Left ventricle myocardium inferior (tissue), 1 donor: ENCODE measurements around the gene AAK1. TPM values are rescaled to one million over a fixed set of nuclear protein-coding genes. Genes with fewer than 3 reads are reported as not detected.

Experiments used
- DNase-seq: peaks from one replicate; pipeline ENCODE4 v3.0.0-alpha.2; 2020
- H3K27ac ChIP-seq: fragments of 200-600 bp; replicated peaks from 2 replicates; pipeline ENCODE4 v1.8.0; 2021
- H3K27me3 ChIP-seq: fragments of 200-600 bp; 2 replicates; pipeline ENCODE4 v1.8.0; 2021; ENCODE audit warnings: low read depth
- H3K36me3 ChIP-seq: fragments of 200-600 bp; 2 replicates; pipeline ENCODE4 v1.8.0; 2021
- H3K4me1 ChIP-seq: fragments of 200-600 bp; 2 replicates; pipeline ENCODE4 v1.8.0; 2021
- H3K4me3 ChIP-seq: fragments of 200-600 bp; 2 replicates; pipeline ENCODE4 v1.8.0; 2021; ENCODE audit warnings: mild to moderate bottlenecking, moderate library complexity
- H3K9me3 ChIP-seq: fragments of 200-600 bp; replicated peaks from 2 replicates; pipeline ENCODE4 v1.8.0; 2021
- CTCF ChIP-seq: fragments of 200-600 bp; IDR thresholded peaks from 2 replicates; pipeline ENCODE4 v1.8.0; 2021; ENCODE audit warnings: antibody characterized with exemption, mild to moderate bottlenecking, borderline replicate concordance
- intact Hi-C: fragments of 100-400 bp; cut with micrococcal nuclease; formaldehyde crosslinking; loops from one replicate; pipeline ENCODE4 v1.11.0; 2022
- total RNA-seq: library from RNA; stranded (reverse); fragmentation: NEBNext Ultra II Directional; extraction: Animal tissue kit (Norgen Biotek cat#: 25700); gene quantifications from one replicate; pipeline ENCODE4 v1.2.1, GENCODE V29; 2021
- donor health status: DM: no; HTN: yes; CAD: no; lungs with severe emphysema.

AAK1 gene
- total RNA-seq, 1 donor from 2014 or later, result 133 TPM

GRCh38 chr2:69631402-69631801 lies 12.1 kb downstream of the AAK1 start:
- Histone ChIP-seq H3K36me3 (no peaks in the 10 kb centered on the region), H3K27ac (no peak overlapping the region), H3K4me1 (peaks cover 85% of the 10 kb centered on the region), H3K4me3 (no peak overlapping the region), H3K9me3 (no peaks in the 10 kb centered on the region), H3K27me3 (no peaks in the 10 kb centered on the region)
- no peak for DNase-seq
- no peak for TF ChIP-seq CTCF
- intact Hi-C loops, result no loop called here

- TF ChIP-seq CTCF, result no peak
- intact Hi-C loops, result no loop called here
- H3K27ac ChIP-seq, result no peak overlapping the region
- no peaks in the 10 kb centered on the region for H3K36me3 ChIP-seq
- DNase-seq, result no peak
- no peak overlapping the region for H3K4me3 ChIP-seq
- H3K27me3 ChIP-seq, result no peaks in the 10 kb centered on the region
- peaks cover 84% of the 10 kb centered on the region for H3K4me1 ChIP-seq
- no peaks in the 10 kb centered on the region for H3K9me3 ChIP-seq
Measured at GRCh38 chr2:69629921-69630608, 13.5 kb downstream of the AAK1 start.

GRCh38 chr2:69628325-69629021 lies 15.1 kb downstream of the AAK1 start:
- H3K36me3 ChIP-seq, result no peaks in the 10 kb centered on the region
- no peaks in the 10 kb centered on the region for H3K27me3 ChIP-seq
- H3K9me3 ChIP-seq, result no peaks in the 10 kb centered on the region
- no peak overlapping the region for H3K4me3 ChIP-seq
- TF ChIP-seq CTCF, result no peak
- intact Hi-C loops, result no loop called here
- DNase-seq, result no peak
- peaks cover 88% of the 10 kb centered on the region for H3K4me1 ChIP-seq
- no peak overlapping the region for H3K27ac ChIP-seq

- Histone ChIP-seq H3K4me1 (peaks cover 94% of the 10 kb centered on the region), H3K4me3 (no peak overlapping the region)
- intact Hi-C loops, result no loop called here
Measured at GRCh38 chr2:69625078-69625795, 18.3 kb downstream of the AAK1 start.

GRCh38 chr2:69624611-69625010 lies 18.9 kb downstream of the AAK1 start:
- peak overlapping the region; percentile 27 for H3K27ac ChIP-seq
- no peak overlapping the region for H3K4me3 ChIP-seq

More at GRCh38 chr2:69625078-69625795, 18.3 kb downstream of the AAK1 start:
- Histone ChIP-seq H3K9me3 (no peaks in the 10 kb centered on the region), H3K27ac (peak overlapping the region; percentile 27), H3K27me3 (no peaks in the 10 kb centered on the region), H3K36me3 (no peaks in the 10 kb centered on the region)
- DNase-seq, result no peak
- TF ChIP-seq CTCF, result no peak

More at GRCh38 chr2:69624611-69625010, 18.9 kb downstream of the AAK1 start:
- no peak for TF ChIP-seq CTCF
- H3K36me3 ChIP-seq, result no peaks in the 10 kb centered on the region
- intact Hi-C loops, result no loop called here
- DNase-seq, result no peak
- peaks cover 95% of the 10 kb centered on the region for H3K4me1 ChIP-seq
- no peaks in the 10 kb centered on the region for H3K27me3 ChIP-seq
- H3K9me3 ChIP-seq, result no peaks in the 10 kb centered on the region
